ENCODE measurements around the gene ZDHHC20.

DNA sequence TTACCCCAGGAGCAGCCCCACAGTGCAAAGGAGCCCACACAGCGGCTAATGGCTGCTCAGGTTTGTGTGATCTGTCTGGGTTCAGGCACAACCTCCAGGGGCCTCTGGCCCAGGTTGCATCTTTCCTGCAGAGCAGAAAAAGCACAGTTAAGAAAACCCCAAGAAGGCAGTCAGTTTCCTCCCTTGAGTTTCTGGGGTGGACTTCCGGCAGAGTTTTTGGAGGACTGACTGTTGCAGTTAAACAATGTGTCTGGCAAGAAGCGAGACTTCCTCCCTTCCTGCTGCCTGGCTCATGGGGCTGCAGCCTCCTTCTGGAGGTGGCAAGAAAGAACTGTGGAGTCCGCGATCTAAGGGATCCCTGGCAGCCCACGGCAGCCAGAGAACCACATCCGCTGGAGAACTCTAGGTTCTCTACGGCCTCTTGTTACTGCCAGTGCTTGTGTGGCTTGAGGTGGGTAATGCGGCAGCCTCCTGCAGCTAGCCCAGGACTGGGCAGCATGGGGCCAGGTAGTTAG, 114.4 kb downstream of the ZDHHC20 start:
- TF ChIP-seq POLR2A (IDR thresholded peaks at IDR 0.05; ENCODE audit: low read depth, low read length) (no peak), CEBPB (IDR thresholded peaks at IDR 0.05; ENCODE audit: low read depth, low read length) (no peak)
- TF ChIP-seq, protein P1, sequence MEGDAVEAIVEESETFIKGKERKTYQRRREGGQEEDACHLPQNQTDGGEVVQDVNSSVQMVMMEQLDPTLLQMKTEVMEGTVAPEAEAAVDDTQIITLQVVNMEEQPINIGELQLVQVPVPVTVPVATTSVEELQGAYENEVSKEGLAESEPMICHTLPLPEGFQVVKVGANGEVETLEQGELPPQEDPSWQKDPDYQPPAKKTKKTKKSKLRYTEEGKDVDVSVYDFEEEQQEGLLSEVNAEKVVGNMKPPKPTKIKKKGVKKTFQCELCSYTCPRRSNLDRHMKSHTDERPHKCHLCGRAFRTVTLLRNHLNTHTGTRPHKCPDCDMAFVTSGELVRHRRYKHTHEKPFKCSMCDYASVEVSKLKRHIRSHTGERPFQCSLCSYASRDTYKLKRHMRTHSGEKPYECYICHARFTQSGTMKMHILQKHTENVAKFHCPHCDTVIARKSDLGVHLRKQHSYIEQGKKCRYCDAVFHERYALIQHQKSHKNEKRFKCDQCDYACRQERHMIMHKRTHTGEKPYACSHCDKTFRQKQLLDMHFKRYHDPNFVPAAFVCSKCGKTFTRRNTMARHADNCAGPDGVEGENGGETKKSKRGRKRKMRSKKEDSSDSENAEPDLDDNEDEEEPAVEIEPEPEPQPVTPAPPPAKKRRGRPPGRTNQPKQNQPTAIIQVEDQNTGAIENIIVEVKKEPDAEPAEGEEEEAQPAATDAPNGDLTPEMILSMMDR (conservative IDR thresholded peaks at IDR 0.05; ENCODE audit: low read depth, low read length) = no peak
- TF ChIP-seq, protein P2, sequence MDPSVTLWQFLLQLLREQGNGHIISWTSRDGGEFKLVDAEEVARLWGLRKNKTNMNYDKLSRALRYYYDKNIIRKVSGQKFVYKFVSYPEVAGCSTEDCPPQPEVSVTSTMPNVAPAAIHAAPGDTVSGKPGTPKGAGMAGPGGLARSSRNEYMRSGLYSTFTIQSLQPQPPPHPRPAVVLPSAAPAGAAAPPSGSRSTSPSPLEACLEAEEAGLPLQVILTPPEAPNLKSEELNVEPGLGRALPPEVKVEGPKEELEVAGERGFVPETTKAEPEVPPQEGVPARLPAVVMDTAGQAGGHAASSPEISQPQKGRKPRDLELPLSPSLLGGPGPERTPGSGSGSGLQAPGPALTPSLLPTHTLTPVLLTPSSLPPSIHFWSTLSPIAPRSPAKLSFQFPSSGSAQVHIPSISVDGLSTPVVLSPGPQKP (IDR thresholded peaks at IDR 0.05; ENCODE audit: borderline replicate concordance, low read depth, low read length) = no peak
